HG02610 (cell line): ENCODE measurements around the gene GEMIN7.
"Not testable (repeated sequence)": the region's sequence is repeated elsewhere in the genome, so short reads cannot be mapped to it uniquely, and the experiment has no call there.

ENCODE experiments used
- ATAC-seq: cut with Tn5 transposase; IDR thresholded peaks from one replicate; pipeline ENCODE4 v1.9.1; 2021; ENCODE audit warnings: mild to moderate bottlenecking, moderate library complexity; ENCODE audit not compliant: unreplicated experiment

The GEMIN7 gene

GRCh38 chr19:45102481-45102880 lies 23.4 kb downstream of the GEMIN7 start:
- no peak for ATAC-seq

DNA sequence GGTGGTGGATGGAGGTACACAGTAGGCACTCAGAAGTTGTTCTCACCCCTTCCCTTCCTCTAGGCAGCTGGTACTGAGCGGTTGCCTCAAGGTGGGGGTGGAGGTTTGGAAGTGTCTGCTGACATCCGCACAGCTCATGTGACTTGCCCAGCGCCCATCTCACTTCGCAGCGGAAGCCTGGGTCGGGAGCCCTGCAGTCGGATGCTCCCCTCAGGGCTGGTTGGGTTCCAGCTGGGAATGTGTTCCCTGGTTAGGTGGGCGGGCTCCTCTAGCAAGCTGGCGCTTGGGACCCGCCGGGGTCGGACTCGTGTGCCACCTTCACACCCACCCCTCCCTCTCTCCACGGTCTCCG lies 24.1 kb downstream of the GEMIN7 start:
- no peak for ATAC-seq

GRCh38 chr19:45103508-45104319 lies 24.7 kb downstream of the GEMIN7 start:
- no peak for ATAC-seq

DNA sequence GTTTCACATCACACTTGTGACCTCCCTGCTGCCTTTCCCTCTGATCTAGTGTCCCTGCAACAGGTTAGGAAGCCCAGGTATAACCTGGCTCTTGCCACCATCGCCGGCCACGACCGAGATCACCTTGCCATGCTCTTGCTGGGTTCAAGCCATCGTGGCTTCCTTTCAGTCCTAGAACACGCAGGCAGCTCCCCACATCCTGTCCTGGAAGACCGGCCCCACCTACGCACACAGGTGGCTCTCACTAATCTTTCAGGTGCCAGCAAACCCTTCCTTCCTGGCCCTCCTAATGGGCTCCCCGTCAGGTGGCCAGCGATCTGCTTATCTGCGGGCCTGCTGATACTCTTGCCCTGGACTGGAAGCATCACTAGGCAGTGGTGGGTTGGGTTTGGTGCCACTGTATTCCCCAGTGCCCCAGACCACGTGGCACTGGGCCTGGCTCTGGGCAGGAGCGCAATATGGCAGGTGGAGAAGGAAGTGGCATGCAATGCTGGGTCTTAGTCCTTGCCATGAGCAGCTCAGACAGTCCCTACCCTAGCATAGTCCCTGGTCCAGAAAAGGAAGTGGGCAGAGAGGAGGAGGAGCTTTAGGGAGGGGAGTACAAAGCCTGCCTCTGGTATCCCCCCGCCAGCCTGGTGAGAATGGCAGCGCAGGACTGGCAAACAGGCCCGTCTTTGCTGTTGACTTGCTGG lies 25.7 kb downstream of the GEMIN7 start:
- ATAC-seq: no peak

DNA sequence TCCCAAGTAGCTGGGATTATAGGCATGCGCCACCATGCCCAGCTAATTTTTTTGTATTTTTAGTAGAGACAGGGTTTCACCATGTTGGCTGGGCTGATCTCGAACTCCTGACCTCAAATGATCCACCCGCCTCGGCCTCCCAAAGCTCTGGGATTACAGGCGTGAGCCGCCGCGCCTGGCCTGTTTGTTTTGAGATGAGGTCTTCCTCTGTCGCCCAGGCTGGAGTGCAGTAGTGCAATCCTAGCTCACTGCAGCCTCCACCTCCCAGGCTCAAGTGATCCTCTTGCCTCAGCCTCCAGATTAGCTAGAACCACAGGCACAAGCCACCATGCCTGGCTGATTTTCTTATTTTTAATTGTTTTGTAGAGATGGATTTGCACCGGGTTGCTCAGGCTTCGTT lies 27.3 kb downstream of the GEMIN7 start:
- not testable (repeated sequence) for ATAC-seq

DNA sequence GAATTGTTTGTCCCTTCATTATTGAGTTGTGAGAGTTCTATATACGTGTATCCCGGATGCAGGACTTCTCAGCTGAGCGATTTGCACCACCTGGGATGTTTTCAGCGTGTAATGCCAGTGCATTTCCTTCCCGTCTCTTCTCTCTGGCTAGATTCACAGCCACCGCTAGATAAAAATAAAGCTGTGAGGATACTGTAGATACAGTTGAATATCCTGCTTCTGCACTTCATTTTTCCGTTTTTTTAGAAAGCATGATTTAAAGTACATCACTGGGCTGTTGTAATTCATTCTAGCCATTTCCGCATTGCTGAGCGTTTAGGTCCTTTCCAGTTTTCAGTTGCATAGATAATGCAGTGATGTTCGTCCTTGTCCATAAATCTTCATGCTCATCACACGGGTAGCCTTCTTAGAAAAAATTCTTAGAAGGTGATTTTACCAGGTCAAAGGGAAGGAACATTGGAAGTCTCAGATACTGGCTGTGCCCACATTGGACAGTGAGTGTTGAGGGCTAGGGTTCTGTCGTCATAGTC lies 28.6 kb downstream of the GEMIN7 start:
- no peak for ATAC-seq

GRCh38 chr19:45110851-45111266 lies 31.8 kb downstream of the GEMIN7 start:
- no peak for ATAC-seq

- no peak for ATAC-seq
These were observed 33.2 kb downstream of the GEMIN7 start for GRCh38 chr19:45112111-45112827.

DNA sequence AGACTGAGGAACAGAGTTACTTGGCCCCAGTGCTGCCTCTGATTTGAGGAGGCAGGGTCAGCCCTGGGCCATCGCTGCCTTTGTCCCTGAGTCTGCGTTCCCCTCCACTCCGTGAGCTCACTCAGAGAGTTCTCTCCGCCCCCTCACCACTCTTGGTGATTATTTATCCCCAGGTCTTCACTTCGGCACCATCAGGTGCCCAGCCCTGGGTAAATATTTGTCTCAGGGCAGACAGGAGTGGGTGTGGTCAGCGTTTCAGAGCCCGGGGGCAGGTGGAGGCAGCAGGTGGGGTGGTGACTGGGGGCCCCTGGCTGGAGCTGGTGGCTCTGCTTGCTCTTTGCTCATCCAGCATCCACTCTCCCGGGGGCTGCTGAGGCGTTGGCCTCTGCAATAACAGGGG lies 34.6 kb downstream of the GEMIN7 start:
- ATAC-seq: no peak

- ATAC-seq: no peak
These were observed 35.1 kb downstream of the GEMIN7 start for GRCh38 chr19:45114116-45114515.

- no peak for ATAC-seq
These were observed 37.0 kb downstream of the GEMIN7 start for GRCh38 chr19:45115809-45116615.

DNA sequence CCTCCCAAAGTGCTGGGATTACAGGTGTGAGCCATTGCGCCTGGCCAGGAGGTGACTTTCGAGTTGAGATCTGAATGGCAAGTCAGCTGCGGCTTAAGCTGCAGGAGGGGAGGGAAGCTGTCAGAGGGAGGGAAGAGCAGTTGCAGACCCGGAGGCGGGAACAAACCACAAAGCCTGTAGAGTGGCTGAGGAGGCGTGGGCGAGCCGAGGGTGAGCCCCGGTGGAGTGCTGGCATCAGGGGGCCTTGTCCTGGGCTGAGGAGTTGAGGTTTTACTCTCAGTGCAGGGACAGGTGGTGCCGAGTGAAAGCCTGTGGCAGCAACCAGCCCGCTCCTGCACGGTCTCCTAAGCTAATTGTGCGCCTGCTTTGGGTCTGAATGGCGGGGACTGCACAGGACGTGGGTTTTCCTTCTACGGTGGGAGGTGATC lies 38.1 kb downstream of the GEMIN7 start:
- no peak for ATAC-seq

GRCh38 chr19:45117671-45118070 lies 38.6 kb downstream of the GEMIN7 start:
- no peak for ATAC-seq

GRCh38 chr19:45118106-45118505 lies 39.0 kb downstream of the GEMIN7 start:
- ATAC-seq: no peak

- not testable (repeated sequence) for ATAC-seq
These were observed 39.7 kb downstream of the GEMIN7 start for GRCh38 chr19:45118591-45119355.

DNA sequence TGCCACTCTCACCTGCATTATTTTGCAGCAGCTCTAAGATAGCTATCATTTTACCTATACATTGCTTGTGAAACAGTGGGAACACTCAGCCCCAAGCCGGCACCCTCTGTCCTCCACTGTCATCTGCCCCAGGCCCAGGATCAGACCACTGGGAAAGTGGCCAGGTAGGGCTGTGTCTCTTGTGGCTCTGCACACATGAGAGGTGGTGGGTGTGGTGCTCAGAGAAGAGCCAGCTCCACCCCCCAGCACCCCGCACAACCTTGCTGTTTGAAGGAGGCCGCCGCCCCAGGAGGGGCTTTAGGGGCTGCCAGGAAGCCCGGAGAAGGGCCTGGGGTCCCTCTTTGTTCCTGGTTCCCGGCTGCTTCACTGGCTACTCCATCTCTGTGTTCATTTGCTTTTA lies 40.5 kb downstream of the GEMIN7 start:
- ATAC-seq: no peak

DNA sequence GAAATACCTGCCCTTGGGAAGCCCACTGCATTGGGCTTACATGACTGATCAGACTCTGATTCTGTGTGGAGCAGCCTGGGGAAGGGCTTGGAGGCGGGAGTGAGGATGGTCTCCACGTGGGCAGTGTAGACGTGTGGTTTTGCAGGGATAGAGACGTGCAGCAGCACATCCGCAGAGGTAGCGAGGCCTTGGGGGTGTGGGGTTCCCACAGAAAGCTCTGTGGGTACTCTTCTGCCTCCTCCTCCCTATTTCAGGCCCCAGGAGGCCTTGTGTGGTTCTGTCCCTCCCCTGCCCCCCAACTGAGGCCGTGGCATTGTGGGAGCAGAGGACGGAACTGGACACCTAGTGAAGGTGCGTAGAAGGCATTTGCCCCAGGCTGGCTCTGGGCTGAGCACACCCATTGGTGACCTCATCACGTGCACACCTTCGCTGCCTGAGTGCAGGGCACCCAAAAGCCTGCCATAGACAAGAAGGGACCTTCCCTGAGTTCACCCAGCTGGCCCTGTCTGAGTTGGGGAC lies 42.8 kb downstream of the GEMIN7 start:
- no peak for ATAC-seq

DNA sequence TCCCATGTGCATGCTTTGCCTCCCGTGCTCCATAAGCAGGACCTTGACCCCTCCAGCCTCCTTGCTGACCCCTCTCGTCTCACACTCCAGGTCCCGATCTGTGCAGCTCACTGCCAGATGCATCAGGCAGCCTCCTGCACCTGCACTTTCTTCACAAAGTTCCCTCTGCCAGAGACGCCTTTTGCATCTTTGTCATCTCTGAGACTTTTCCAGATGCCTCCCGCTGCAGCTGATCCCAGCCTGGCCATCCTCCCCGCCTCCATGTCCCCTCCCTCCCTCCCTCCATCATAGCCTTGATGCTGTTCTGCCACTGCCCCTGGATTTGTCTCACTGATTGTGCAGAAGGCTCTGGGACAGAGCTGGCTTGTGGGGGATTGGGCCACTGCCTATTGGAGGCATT lies 43.8 kb downstream of the GEMIN7 start:
- ATAC-seq: no peak

DNA sequence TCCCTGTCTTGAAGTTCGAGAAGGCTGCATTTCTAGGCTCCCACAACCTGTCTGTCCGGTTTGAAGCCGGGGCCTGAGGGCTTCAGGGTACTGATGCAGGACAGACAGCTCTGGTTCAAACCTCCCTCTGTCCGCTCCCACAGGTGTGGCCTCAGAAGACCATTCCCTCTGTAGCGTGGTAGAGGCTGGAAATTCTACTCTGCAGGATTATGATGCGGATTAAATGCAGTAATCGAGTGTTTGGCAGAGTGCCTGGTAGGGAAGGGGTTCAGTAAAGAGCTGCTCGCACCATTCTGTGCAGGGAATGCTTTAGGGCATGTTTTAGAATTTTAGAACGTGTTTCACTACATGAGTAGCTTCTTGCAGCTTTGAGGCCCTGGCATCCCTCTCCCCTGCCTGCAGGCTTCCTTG lies 44.4 kb downstream of the GEMIN7 start:
- ATAC-seq: no peak

- ATAC-seq: no peak
These were observed 45.0 kb downstream of the GEMIN7 start for GRCh38 chr19:45124021-45124420.
